Measurements from ENCODE around the gene GNPDA1. TPM values are rescaled to one million over a fixed set of nuclear protein-coding genes. Genes with fewer than 3 reads are reported as not detected.

Gene GNPDA1
- total RNA-seq, 1 donor from 2014 or later: 55.0 TPM

GRCh38 chr5:142000704-142001484 lies 11.9 kb downstream of the GNPDA1 start:
- Mint-ChIP-seq H3K36me3 (peaks cover 46% of the 10 kb centered on the region), H3K27ac (no peak overlapping the region), H3K27me3 (ENCODE audit: low read depth) (no peaks in the 10 kb centered on the region), H3K4me3 (no peak overlapping the region), H3K9me3 (no peaks in the 10 kb centered on the region), H3K4me1 (peaks cover 6% of the 10 kb centered on the region)
- TF ChIP-seq CTCF (IDR thresholded peaks at IDR 0.05; ENCODE audit: unreplicated experiment): no peak
- no peak for DNase-seq (ENCODE audit: low spot score in 2 of 2, unreplicated experiment in 2 of 2)

- H3K9me3 Mint-ChIP-seq: no peaks in the 10 kb centered on the region
- H3K4me3 Mint-ChIP-seq: no peak overlapping the region
- no peak for DNase-seq (ENCODE audit: low spot score in 2 of 2, unreplicated experiment in 2 of 2)
- TF ChIP-seq CTCF (IDR thresholded peaks at IDR 0.05; ENCODE audit: unreplicated experiment): no peak
- no peaks in the 10 kb centered on the region for H3K27me3 Mint-ChIP-seq (ENCODE audit: low read depth)
- H3K4me1 Mint-ChIP-seq: peaks cover 6% of the 10 kb centered on the region
- H3K36me3 Mint-ChIP-seq: peaks cover 43% of the 10 kb centered on the region
- H3K27ac Mint-ChIP-seq: no peak overlapping the region
Measured at GRCh38 chr5:142000173-142000572, 12.7 kb downstream of the GNPDA1 start.

GRCh38 chr5:141997358-141997960 lies 15.4 kb downstream of the GNPDA1 start:
- no peak overlapping the region for H3K27ac Mint-ChIP-seq
- no peaks in the 10 kb centered on the region for H3K27me3 Mint-ChIP-seq (ENCODE audit: low read depth)
- no peaks in the 10 kb centered on the region for H3K4me1 Mint-ChIP-seq
- DNase-seq (ENCODE audit: low spot score in 2 of 2, unreplicated experiment in 2 of 2): no peak
- H3K36me3 Mint-ChIP-seq: peaks cover 44% of the 10 kb centered on the region
- no peak overlapping the region for H3K4me3 Mint-ChIP-seq
- TF ChIP-seq CTCF (IDR thresholded peaks at IDR 0.05; ENCODE audit: unreplicated experiment): no peak
- H3K9me3 Mint-ChIP-seq: no peaks in the 10 kb centered on the region

GRCh38 chr5:141995656-141996055 lies 17.2 kb downstream of the GNPDA1 start:
- no peaks in the 10 kb centered on the region for H3K9me3 Mint-ChIP-seq
- no peaks in the 10 kb centered on the region for H3K4me1 Mint-ChIP-seq
- H3K36me3 Mint-ChIP-seq: peaks cover 36% of the 10 kb centered on the region
- H3K4me3 Mint-ChIP-seq: no peak overlapping the region
- no peaks in the 10 kb centered on the region for H3K27me3 Mint-ChIP-seq (ENCODE audit: low read depth)
- no peak overlapping the region for H3K27ac Mint-ChIP-seq
- no peak for TF ChIP-seq CTCF (IDR thresholded peaks at IDR 0.05; ENCODE audit: unreplicated experiment)
- DNase-seq (ENCODE audit: low spot score in 2 of 2, unreplicated experiment in 2 of 2): no peak

GRCh38 chr5:141994511-141995136 lies 18.2 kb downstream of the GNPDA1 start:
- H3K27me3 Mint-ChIP-seq (ENCODE audit: low read depth): no peaks in the 10 kb centered on the region
- peaks cover 31% of the 10 kb centered on the region for H3K36me3 Mint-ChIP-seq
- no peaks in the 10 kb centered on the region for H3K9me3 Mint-ChIP-seq
- TF ChIP-seq CTCF (IDR thresholded peaks at IDR 0.05; ENCODE audit: unreplicated experiment): no peak
- no peak for DNase-seq (ENCODE audit: low spot score in 2 of 2, unreplicated experiment in 2 of 2)
- H3K27ac Mint-ChIP-seq: no peak overlapping the region
- H3K4me1 Mint-ChIP-seq: no peaks in the 10 kb centered on the region
- H3K4me3 Mint-ChIP-seq: no peak overlapping the region
